ENCODE data around the gene TOPAZ1. TPM values are rescaled to one million over a fixed set of nuclear protein-coding genes. Genes with fewer than 3 reads are reported as not detected.

TOPAZ1 gene
- total RNA-seq, 1 experiment from 2014 or later: not detected

- H3K23ac ChIP-seq (ENCODE audit: insufficient read length, low read depth, low read length): no peak overlapping the region
- no peak overlapping the region for H3K18ac ChIP-seq (ENCODE audit: insufficient read length, low read depth, low read length)
- no peak for DNase-seq
- WGBS (ENCODE audit: extremely low coverage, insufficient read length, low lambda C conversion rate): no CpG with 5 or more reads among the region's 3 CpGs
- no peak for TF ChIP-seq CTCF (conservative IDR thresholded peaks at IDR 0.05)
- no peak overlapping the region for H2BK15ac ChIP-seq (ENCODE audit: low read depth, low read length)
- H3K4me1 Mint-ChIP-seq: no peaks in the 10 kb centered on the region
- no peaks in the 10 kb centered on the region for H3K79me1 ChIP-seq (ENCODE audit: insufficient read depth, low read depth, low read length, poor library complexity, severe bottlenecking)
- no peak overlapping the region for H3K27ac Mint-ChIP-seq
- no peak overlapping the region for H3K4me3 Mint-ChIP-seq
- H4K20me1 ChIP-seq (ENCODE audit: control insufficient read depth, insufficient read depth, insufficient read length): no peaks in the 10 kb centered on the region
- H3K79me2 ChIP-seq (ENCODE audit: insufficient read depth, low read length): no peaks in the 10 kb centered on the region
- H3K9me3 ChIP-seq (ENCODE audit: control insufficient read depth, low read depth, low read length): no peaks in the 10 kb centered on the region
- H3K4me1 ChIP-seq (ENCODE audit: insufficient read depth, low read length): no peaks in the 10 kb centered on the region
- H4K8ac ChIP-seq (replicated peaks; ENCODE audit: insufficient read length, low read depth, low read length): no peak overlapping the region
- H3K27me3 Mint-ChIP-seq (ENCODE audit: low read depth): peaks cover 22% of the 10 kb centered on the region; the same call in 1 of the 2 replicates
- H3T11ph ChIP-seq (ENCODE audit: low read length): no peak overlapping the region
- H3K36me3 Mint-ChIP-seq (ENCODE audit: insufficient read depth in 1 of 3, low read depth in 3 of 3): no peaks in the 10 kb centered on the region
- H3K4me2 ChIP-seq (ENCODE audit: insufficient read depth, insufficient read length, low read length): no peak overlapping the region
- no peaks in the 10 kb centered on the region for H3K9me3 Mint-ChIP-seq
- no peak overlapping the region for H2BK120ac ChIP-seq (ENCODE audit: low read depth, low read length, poor library complexity, severe bottlenecking)
- H3K27ac ChIP-seq (ENCODE audit: insufficient read length, low read depth, low read length): no peak overlapping the region
- H4K91ac ChIP-seq (ENCODE audit: insufficient read length, low read depth, low read length): no peak overlapping the region
- no peak overlapping the region for H2BK5ac ChIP-seq (ENCODE audit: insufficient read length, low read length)
- H3K4ac ChIP-seq (ENCODE audit: low read depth, low read length): no peak overlapping the region
- no peak overlapping the region for H3K9ac ChIP-seq (ENCODE audit: extremely low read depth, insufficient read length, low read length)
- H2AK5ac ChIP-seq (ENCODE audit: insufficient read length, low read length): no peak overlapping the region
- H2BK20ac ChIP-seq (ENCODE audit: low read depth, low read length, poor library complexity, severe bottlenecking): no peak overlapping the region
- H3K56ac ChIP-seq (ENCODE audit: insufficient read length, low read depth, low read length): no peak overlapping the region
- no peak overlapping the region for H3K14ac ChIP-seq (ENCODE audit: insufficient read depth, low read length)
- no peak overlapping the region for H2BK12ac ChIP-seq (ENCODE audit: insufficient read length, low read depth, low read length)
- no peak overlapping the region for H2AFZ ChIP-seq (ENCODE audit: low read length)
- no peak overlapping the region for H4K5ac ChIP-seq (ENCODE audit: insufficient read length, low read depth, low read length)
- H3K27me3 ChIP-seq (ENCODE audit: insufficient read depth, low read length): no peaks in the 10 kb centered on the region
- H3K23me2 ChIP-seq (ENCODE audit: insufficient read length, low read depth, low read length, poor library complexity, severe bottlenecking): no peaks in the 10 kb centered on the region
Observed at GRCh38 chr3:44222337-44222736, 19.3 kb upstream of the TOPAZ1 start.
